Suprapubic skin (tissue), 4 donors: ENCODE measurements around the gene SLC2A4. TPM values are rescaled to one million over a fixed set of nuclear protein-coding genes. Genes with fewer than 3 reads are reported as not detected.

Experiments used
- DNase-seq, 2 donors: peaks; one replicate each; pipeline ENCODE4 v3.0.0-alpha.2; 2019; ENCODE audit warnings: low spot score in 2 of 2
- H3K27ac ChIP-seq: fragments of 200-600 bp; sonication (generic); one replicate; pipeline ENCODE4 v1.5.1; 2019
- H3K27me3 ChIP-seq: fragments of 200-600 bp; sonication (generic); one replicate; pipeline ENCODE4 v1.5.1; 2019
- H3K36me3 ChIP-seq: fragments of 200-600 bp; sonication (generic); one replicate; pipeline ENCODE4 v1.5.1; 2019
- H3K4me1 ChIP-seq: fragments of 200-600 bp; sonication (generic); one replicate; pipeline ENCODE4 v1.5.1; 2019
- H3K4me3 ChIP-seq: fragments of 200-600 bp; sonication (generic); one replicate; pipeline ENCODE4 v1.5.1; 2019; ENCODE audit warnings: mild to moderate bottlenecking
- H3K9me3 ChIP-seq: fragments of 200-600 bp; sonication (generic); one replicate; pipeline ENCODE4 v1.5.1; 2019
- CTCF ChIP-seq, 2 donors: fragments of 200-600 bp in 1 of 2; fragments of 450-650 bp in 1 of 2; sonication (generic) in 1 of 2; IDR thresholded peaks; one replicate each; pipeline ENCODE4 v1.5.1; 2016 to 2019; ENCODE audit warnings: antibody characterized with exemption in 2 of 2, mild to moderate bottlenecking in 1 of 2, moderate library complexity in 1 of 2
- EP300 ChIP-seq: sonication (generic); formaldehyde crosslinking; IDR thresholded peaks from one replicate; pipeline ENCODE4 v1.6.1; 2017; ENCODE audit warnings: antibody characterized with exemption
- POLR2A ChIP-seq, 2 donors: fragments of 450-650 bp; IDR thresholded peaks; one replicate each; pipeline ENCODE4 v1.6.1; 2017; ENCODE audit warnings: antibody characterized with exemption in 2 of 2, mild to moderate bottlenecking in 2 of 2, moderate library complexity in 2 of 2
- POLR2AphosphoS5 ChIP-seq, 3 donors: sonication (generic); formaldehyde crosslinking; IDR thresholded peaks; one replicate each; pipeline ENCODE4 v1.6.1; 2017; ENCODE audit warnings: antibody characterized with exemption in 3 of 3
- WGBS: methylation state at CpG from one replicate; pipeline ENCODE4 v1.1.5; 2018; 5-methylcytosine and 5-hydroxymethylcytosine counted together
- total RNA-seq, 4 donors: library from RNA; depleted of rRNA; stranded (reverse); fragments of >200 nt; gene quantifications; one replicate each; pipeline ENCODE4 v1.1.0, GENCODE V29; 2016

The SLC2A4 gene
- total RNA-seq, 4 donors from 2014 or later: 2.4 to 19.4 (median 10.8) TPM

DNA sequence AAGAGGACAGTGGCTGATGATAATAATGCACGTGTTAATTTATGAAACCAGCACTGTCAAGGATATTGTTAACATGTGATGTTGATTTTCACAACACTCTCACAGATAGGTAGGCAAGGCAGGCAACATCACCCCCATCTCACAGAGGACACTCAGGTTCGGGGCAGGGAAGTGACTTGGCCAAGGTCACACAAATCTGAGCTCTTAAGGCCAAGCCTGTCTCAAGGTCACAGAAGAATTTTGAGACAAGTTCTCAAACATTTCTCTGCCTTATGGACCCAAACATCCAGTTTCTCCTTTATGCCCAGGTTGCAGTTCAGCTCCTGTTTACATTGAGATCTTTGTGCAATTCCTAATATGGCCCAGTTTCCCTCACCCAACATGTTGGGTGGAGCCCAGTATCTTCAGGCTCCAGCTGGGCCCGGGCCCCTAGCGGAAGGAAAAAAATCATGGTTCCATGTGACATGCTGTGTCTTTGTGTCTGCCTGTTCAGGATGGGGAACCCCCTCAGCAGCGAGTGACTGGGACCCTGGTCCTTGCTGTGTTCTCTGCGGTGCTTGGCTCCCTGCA, 1.3 kb downstream of the SLC2A4 start:
- H3K27me3 ChIP-seq: peaks cover 6% of the 10 kb centered on the region
- H3K27ac ChIP-seq: peak overlapping the region; percentile 73
- H3K36me3 ChIP-seq: no peaks in the 10 kb centered on the region
- DNase-seq: no peak
- WGBS: 46% methylated on average over 6 of the region's 6 CpGs
- peaks cover 34% of the 10 kb centered on the region for H3K4me1 ChIP-seq
- TF ChIP-seq POLR2AphosphoS5 (IDR thresholded peaks at IDR 0.05): no peak
- H3K4me3 ChIP-seq: peak overlapping the region; percentile 53
- no peaks in the 10 kb centered on the region for H3K9me3 ChIP-seq

GRCh38 chr17:7283471-7284216, 2.1 kb downstream of the SLC2A4 start:
- Histone ChIP-seq H3K27ac (no peak overlapping the region), H3K4me1 (peaks cover 34% of the 10 kb centered on the region), H3K27me3 (peaks cover 10% of the 10 kb centered on the region), H3K4me3 (no peak overlapping the region), H3K9me3 (no peaks in the 10 kb centered on the region), H3K36me3 (no peaks in the 10 kb centered on the region)
- TF ChIP-seq POLR2A (IDR thresholded peaks at IDR 0.05) (no peak), POLR2AphosphoS5 (IDR thresholded peaks at IDR 0.05) (no peak), EP300 (no peak), CTCF (IDR thresholded peaks at IDR 0.05) (no peak)
- DNase-seq: no peak
- WGBS: 84% methylated on average over 18 of the region's 18 CpGs

DNA sequence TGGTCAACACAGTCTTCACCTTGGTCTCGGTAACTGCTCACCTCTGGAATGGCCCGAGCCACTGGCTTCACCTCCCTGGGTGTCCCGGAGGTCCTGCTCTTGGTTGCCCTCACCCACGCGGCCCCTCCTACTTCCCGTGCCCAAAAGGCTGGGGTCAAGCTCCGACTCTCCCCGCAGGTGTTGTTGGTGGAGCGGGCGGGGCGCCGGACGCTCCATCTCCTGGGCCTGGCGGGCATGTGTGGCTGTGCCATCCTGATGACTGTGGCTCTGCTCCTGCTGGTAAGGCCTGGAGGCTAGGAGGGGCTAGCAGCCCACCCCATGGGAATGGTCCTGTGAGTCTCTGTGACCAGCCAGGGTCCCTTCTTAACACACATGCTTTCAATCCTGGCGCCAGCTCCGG, 3.4 kb downstream of the SLC2A4 start:
- DNase-seq: no peak
- peaks cover 23% of the 10 kb centered on the region for H3K27me3 ChIP-seq
- H3K4me3 ChIP-seq: no peak overlapping the region
- H3K27ac ChIP-seq: no peak overlapping the region
- TF ChIP-seq POLR2AphosphoS5 (IDR thresholded peaks at IDR 0.05) (no peak), CTCF (IDR thresholded peaks at IDR 0.05) (no peak), POLR2A (IDR thresholded peaks at IDR 0.05) (no peak), EP300 (no peak)
- peaks cover 34% of the 10 kb centered on the region for H3K4me1 ChIP-seq
- H3K36me3 ChIP-seq: no peaks in the 10 kb centered on the region
- H3K9me3 ChIP-seq: no peaks in the 10 kb centered on the region
- 90% methylated on average over 15 of the region's 16 CpGs for WGBS

DNA sequence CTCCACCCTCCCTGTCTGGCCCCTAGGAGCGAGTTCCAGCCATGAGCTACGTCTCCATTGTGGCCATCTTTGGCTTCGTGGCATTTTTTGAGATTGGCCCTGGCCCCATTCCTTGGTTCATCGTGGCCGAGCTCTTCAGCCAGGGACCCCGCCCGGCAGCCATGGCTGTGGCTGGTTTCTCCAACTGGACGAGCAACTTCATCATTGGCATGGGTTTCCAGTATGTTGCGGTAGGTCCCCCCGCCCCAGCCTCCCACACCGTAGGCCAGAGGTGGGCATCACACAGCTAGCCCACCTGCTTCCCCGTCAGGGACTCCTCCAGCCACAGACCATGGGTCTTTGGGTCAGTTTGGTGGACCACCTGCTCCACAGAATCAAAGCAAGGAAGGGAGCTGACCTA, 4.2 kb downstream of the SLC2A4 start:
- Histone ChIP-seq H3K36me3 (no peaks in the 10 kb centered on the region), H3K4me3 (no peak overlapping the region), H3K4me1 (peaks cover 26% of the 10 kb centered on the region), H3K9me3 (no peaks in the 10 kb centered on the region), H3K27ac (no peak overlapping the region), H3K27me3 (peaks cover 30% of the 10 kb centered on the region)
- WGBS: 74% methylated on average over 9 of the region's 12 CpGs
- TF ChIP-seq CTCF (IDR thresholded peaks at IDR 0.05) (no peak), EP300 (no peak), POLR2A (IDR thresholded peaks at IDR 0.05) (no peak), POLR2AphosphoS5 (IDR thresholded peaks at IDR 0.05) (no peak)
- DNase-seq: no peak

GRCh38 chr17:7289256-7290032, 7.9 kb downstream of the SLC2A4 start:
- 81% methylated on average over 15 of the region's 18 CpGs for WGBS
- TF ChIP-seq POLR2A (IDR thresholded peaks at IDR 0.05) (no peak), CTCF (IDR thresholded peaks at IDR 0.05) (no peak), POLR2AphosphoS5 (IDR thresholded peaks at IDR 0.05) (no peak), EP300 (no peak)
- H3K27me3 ChIP-seq: peaks cover 65% of the 10 kb centered on the region

More at GRCh38 chr17:7289256-7290032, 7.9 kb downstream of the SLC2A4 start:
- peaks cover 34% of the 10 kb centered on the region for H3K4me1 ChIP-seq
- no peak overlapping the region for H3K4me3 ChIP-seq
- no peaks in the 10 kb centered on the region for H3K36me3 ChIP-seq
- no peak for DNase-seq
- no peak overlapping the region for H3K27ac ChIP-seq
- H3K9me3 ChIP-seq: no peaks in the 10 kb centered on the region
